Spleen (tissue), 7 donors: ENCODE measurements around the gene GCC2.

Experiments used
- POLR2A ChIP-seq, 3 donors: fragments of 450-650 bp; IDR thresholded peaks; one replicate each; pipeline ENCODE4 v1.5.1; 2017; ENCODE audit warnings: antibody characterized with exemption in 3 of 3, mild to moderate bottlenecking in 1 of 3
- POLR2AphosphoS5 ChIP-seq, 3 donors: sonication (generic); formaldehyde crosslinking; IDR thresholded peaks; one replicate each; pipeline ENCODE4 v1.5.1; 2017; ENCODE audit warnings: antibody characterized with exemption in 3 of 3
- TF ChIP-seq, protein P1 (sequence below), 11 experiments: fragments of 200-600 bp in 7 of 11; fragments of 450-650 bp in 4 of 11; sonication (generic) in 4 of 11; IDR thresholded peaks in 8 of 11; conservative IDR thresholded peaks in 3 of 11; 1 replicate in 7 of 11; 2 replicates in 4 of 11; pipeline versions ENCODE4 v1.4.0 to v1.8.0; 2016 to 2021; ENCODE audit warnings: antibody characterized with exemption in 11 of 11, inconsistent platforms in 4 of 11, mild to moderate bottlenecking in 1 of 11
- donor health status: DM: no; HTN: no; CAD: no; lungs with moderate emphysema.
- donor health status: DM: no; HTN: no; CAD: no.
- donor health status: DM: no; HTN: no; CAD: no.

DNA sequence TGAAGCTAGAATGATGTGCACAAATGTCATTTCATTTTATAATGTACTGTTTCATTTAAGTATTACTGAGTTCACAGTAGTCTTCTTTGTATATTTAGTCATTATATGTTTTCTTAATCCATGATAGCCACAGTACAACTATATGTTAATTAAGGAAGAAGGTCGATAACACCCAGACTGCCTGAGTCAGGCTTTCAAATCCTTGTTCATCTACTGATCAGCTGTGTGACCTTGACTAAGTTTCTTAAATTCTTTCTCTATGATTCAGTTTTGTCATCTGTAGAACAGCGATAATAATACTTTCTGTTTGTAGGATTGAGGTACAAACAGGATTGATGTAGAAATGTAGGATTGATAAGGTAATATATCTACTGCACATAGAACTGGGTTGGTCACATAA, 5.4 kb downstream of the GCC2 start:
- TF ChIP-seq POLR2A (IDR thresholded peaks at IDR 0.05) (no peak), POLR2AphosphoS5 (IDR thresholded peaks at IDR 0.05) (no peak)
- TF ChIP-seq, protein P1, sequence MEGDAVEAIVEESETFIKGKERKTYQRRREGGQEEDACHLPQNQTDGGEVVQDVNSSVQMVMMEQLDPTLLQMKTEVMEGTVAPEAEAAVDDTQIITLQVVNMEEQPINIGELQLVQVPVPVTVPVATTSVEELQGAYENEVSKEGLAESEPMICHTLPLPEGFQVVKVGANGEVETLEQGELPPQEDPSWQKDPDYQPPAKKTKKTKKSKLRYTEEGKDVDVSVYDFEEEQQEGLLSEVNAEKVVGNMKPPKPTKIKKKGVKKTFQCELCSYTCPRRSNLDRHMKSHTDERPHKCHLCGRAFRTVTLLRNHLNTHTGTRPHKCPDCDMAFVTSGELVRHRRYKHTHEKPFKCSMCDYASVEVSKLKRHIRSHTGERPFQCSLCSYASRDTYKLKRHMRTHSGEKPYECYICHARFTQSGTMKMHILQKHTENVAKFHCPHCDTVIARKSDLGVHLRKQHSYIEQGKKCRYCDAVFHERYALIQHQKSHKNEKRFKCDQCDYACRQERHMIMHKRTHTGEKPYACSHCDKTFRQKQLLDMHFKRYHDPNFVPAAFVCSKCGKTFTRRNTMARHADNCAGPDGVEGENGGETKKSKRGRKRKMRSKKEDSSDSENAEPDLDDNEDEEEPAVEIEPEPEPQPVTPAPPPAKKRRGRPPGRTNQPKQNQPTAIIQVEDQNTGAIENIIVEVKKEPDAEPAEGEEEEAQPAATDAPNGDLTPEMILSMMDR (IDR thresholded peaks at IDR 0.05 in 8 of 11, conservative IDR thresholded peaks at IDR 0.05 in 3 of 11) = no peak
